MCF 10A (cell line): ENCODE results near the gene PARD6B. TPM values are rescaled to one million over a fixed set of nuclear protein-coding genes. Genes with fewer than 3 reads are reported as not detected.

Experiments
- BruUV-seq: library from RNA; stranded (reverse); fragments of 400-500 nt; replicated peaks from 2 replicates; lab custom pipeline; 2021; lab: Mats Ljungman, UMichigan
- CTCF ChIA-PET: fragments of 300-600 bp; sonication (Branson Sonifier 250); formaldehyde crosslinking; extraction: SDS; loops from one replicate; lab custom pipeline; 2021; ENCODE audit warnings: antibody characterized with exemption, inconsistent platforms; lab: Yijun Ruan, JAX
- POLR2A ChIA-PET: fragments of 300-600, 350-650 bp; sonication (Branson Sonifier 250); formaldehyde crosslinking; extraction: SDS; loops from one replicate; lab custom pipeline; 2020; ENCODE audit warnings: antibody characterized with exemption, inconsistent platforms; lab: Yijun Ruan, JAX
- DNase-seq: peaks from one replicate; pipeline ENCODE4 v3.0.0-alpha.2; 2018; ENCODE audit not compliant: unreplicated experiment
- H3K27ac Mint-ChIP-seq: one replicate; pipeline ENCODE4 v1.8.0; 2022; ENCODE audit warnings: mild to moderate bottlenecking, low read depth, mixed read lengths; ENCODE audit not compliant: unreplicated experiment
- H3K27me3 Mint-ChIP-seq: one replicate; pipeline ENCODE4 v1.8.0; 2022; ENCODE audit warnings: mixed read lengths; ENCODE audit not compliant: insufficient read depth, unreplicated experiment
- H3K36me3 Mint-ChIP-seq: one replicate; pipeline ENCODE4 v1.8.0; 2022; ENCODE audit warnings: mild to moderate bottlenecking, moderate library complexity, mixed read lengths; ENCODE audit not compliant: insufficient read depth, unreplicated experiment
- H3K4me1 Mint-ChIP-seq: one replicate; pipeline ENCODE4 v1.8.0; 2022; ENCODE audit warnings: mixed read lengths; ENCODE audit not compliant: insufficient read depth, unreplicated experiment
- H3K4me3 Mint-ChIP-seq: one replicate; pipeline ENCODE4 v1.8.0; 2022; ENCODE audit warnings: mild to moderate bottlenecking, moderate library complexity, mixed read lengths; ENCODE audit not compliant: unreplicated experiment
- H3K9me3 Mint-ChIP-seq: one replicate; pipeline ENCODE4 v1.8.0; 2022; ENCODE audit warnings: mixed read lengths; ENCODE audit not compliant: unreplicated experiment
- CTCF ChIP-seq: fragments of 200-600 bp; IDR thresholded peaks from one replicate; pipeline ENCODE4 v1.8.0; 2022; ENCODE audit warnings: antibody characterized with exemption, mild to moderate bottlenecking; ENCODE audit not compliant: unreplicated experiment
- intact Hi-C: fragments of 100-400 bp; cut with micrococcal nuclease; formaldehyde crosslinking; loops from 2 replicates; pipeline ENCODE4 v1.14.1; 2022
- total RNA-seq: library from RNA; stranded (reverse); gene quantifications from 2 replicates; pipeline ENCODE4 v1.2.3, GENCODE V29; 2022

The PARD6B gene
- total RNA-seq, 1 experiment from 2014 or later: 5.8 TPM

GRCh38 chr20:50750145-50750671, 18.8 kb downstream of the PARD6B start:
- TSS peak; percentile 17 for BruUV-seq
- ChIA-PET CTCF (interaction anchor here (0.6 to 11.0 kb wide), 34 partner anchors 11 to 630 kb away, joined by 3 to 126 read pairs (median 5); partner anchors contain the start of genes ADNP, BCAS4 and PARD6B), POLR2A (interaction anchor here (0.6 to 2.4 kb wide), 9 partner anchors 9 to 286 kb away, joined by 3 to 21 read pairs (median 5); partner anchors contain the start of gene PARD6B)
- intact Hi-C loops: no loop called here
- Mint-ChIP-seq H3K9me3 (no peaks in the 10 kb centered on the region), H3K4me3 (no peak overlapping the region), H3K27me3 (no peaks in the 10 kb centered on the region), H3K4me1 (no peaks in the 10 kb centered on the region), H3K36me3 (peaks cover 56% of the 10 kb centered on the region), H3K27ac (no peak overlapping the region)
- no peak for TF ChIP-seq CTCF
- DNase-seq: no peak

GRCh38 chr20:50753152-50753551, 21.8 kb downstream of the PARD6B start:
- Mint-ChIP-seq H3K27me3 (no peaks in the 10 kb centered on the region), H3K36me3 (peaks cover 48% of the 10 kb centered on the region), H3K9me3 (no peaks in the 10 kb centered on the region), H3K4me3 (no peak overlapping the region), H3K4me1 (no peaks in the 10 kb centered on the region), H3K27ac (no peak overlapping the region)
- TF ChIP-seq CTCF: no peak
- ChIA-PET CTCF (interaction anchor here (0.5 to 11.0 kb wide), 13 partner anchors 8 to 1213 kb away, joined by 3 to 126 read pairs (median 4); no protein-coding TSS in a partner anchor), POLR2A (interaction anchor here (0.7 to 2.3 kb wide), 10 partner anchors 8 to 318 kb away, joined by 3 to 21 read pairs (median 4); no protein-coding TSS in a partner anchor)
- no TSS peak for BruUV-seq
- intact Hi-C loops: no loop called here
- no peak for DNase-seq

- intact Hi-C loops: no loop called here
- Mint-ChIP-seq H3K27ac (no peak overlapping the region), H3K9me3 (no peaks in the 10 kb centered on the region), H3K4me1 (no peaks in the 10 kb centered on the region), H3K27me3 (no peaks in the 10 kb centered on the region), H3K4me3 (no peak overlapping the region), H3K36me3 (peaks cover 35% of the 10 kb centered on the region)
- no peak for TF ChIP-seq CTCF
- no TSS peak for BruUV-seq
- POLR2A ChIA-PET: interaction anchor here (1.0 to 2.3 kb wide), 4 partner anchors 8 to 109 kb away, joined by 3 to 21 read pairs (median 4); no protein-coding TSS in a partner anchor
- CTCF ChIA-PET: interaction anchor here (0.6 to 11.0 kb wide), 7 partner anchors 9 to 290 kb away, joined by 3 to 126 read pairs (median 5); no protein-coding TSS in a partner anchor
- DNase-seq: no peak
Measured at GRCh38 chr20:50754420-50754819, 23.0 kb downstream of the PARD6B start.

GRCh38 chr20:50756447-50756846, 25.1 kb downstream of the PARD6B start:
- BruUV-seq: no TSS peak
- Mint-ChIP-seq H3K4me1 (peaks cover 5% of the 10 kb centered on the region), H3K27me3 (no peaks in the 10 kb centered on the region), H3K27ac (no peak overlapping the region), H3K4me3 (no peak overlapping the region), H3K36me3 (peaks cover 21% of the 10 kb centered on the region), H3K9me3 (no peaks in the 10 kb centered on the region)
- intact Hi-C loops: no loop called here
- POLR2A ChIA-PET: interaction anchor here (0.9 to 1.9 kb wide), 5 partner anchors 12 to 613 kb away, joined by 3 to 5 read pairs (median 3); no protein-coding TSS in a partner anchor
- CTCF ChIA-PET: interaction anchor here (0.6 to 11.0 kb wide), 5 partner anchors 11 to 571 kb away, joined by 3 to 126 read pairs (median 7); no protein-coding TSS in a partner anchor
- no peak for TF ChIP-seq CTCF
- DNase-seq: no peak
